ENCODE results near the gene TAS1R1.

The TAS1R1 gene

DNA sequence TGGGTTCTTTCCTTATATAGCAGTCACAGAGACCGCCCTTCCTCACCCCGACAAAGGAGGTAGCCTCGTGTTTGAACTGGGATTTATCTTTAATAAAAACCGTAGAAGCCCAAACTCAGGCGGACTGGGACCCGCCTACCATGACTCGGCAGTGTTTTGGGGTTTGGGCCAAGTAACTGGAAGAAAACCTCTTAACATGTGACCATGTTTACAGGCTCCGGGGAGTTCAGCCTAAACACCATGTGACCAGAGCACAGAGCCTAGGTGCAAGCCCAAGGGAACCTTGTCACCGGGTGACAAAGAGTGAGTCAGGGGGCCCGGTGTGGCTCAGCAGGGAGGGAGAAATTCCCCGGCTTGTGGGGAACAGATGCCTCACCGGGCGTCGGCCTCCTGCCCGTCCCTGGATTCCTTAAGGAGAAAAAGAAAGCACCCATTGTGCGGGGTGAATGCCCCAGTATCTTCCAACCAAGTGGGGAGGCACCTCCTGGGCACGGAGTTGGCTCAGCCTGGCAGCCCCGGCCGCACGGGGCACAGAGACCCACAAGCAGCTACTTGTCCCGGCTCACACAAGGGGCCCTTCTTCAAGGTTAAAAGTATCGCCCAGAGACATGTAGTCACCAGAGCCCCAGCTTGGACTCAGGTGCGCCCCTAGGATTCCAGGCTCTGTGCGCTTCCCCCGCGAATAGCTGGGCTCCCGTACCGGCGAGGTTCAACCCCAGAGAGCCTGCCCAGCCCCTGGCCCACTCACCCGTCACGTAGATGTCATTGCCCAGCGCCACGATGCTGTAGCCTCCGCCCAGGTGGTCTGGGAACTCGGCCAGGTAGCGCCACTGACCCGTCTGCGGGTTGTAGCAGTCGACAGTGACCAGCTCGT, 46.2 kb downstream of the TAS1R1 start:
- Histone ChIP-seq H3K79me2 (ENCODE audit: insufficient read depth, low read length) (peaks cover 52% of the 10 kb centered on the region), H3K4me1 (ENCODE audit: insufficient read depth, low read length) (peaks cover 62% of the 10 kb centered on the region), H3K27ac (ENCODE audit: low read length) (peak overlapping the region; percentile 85), H3K4me3 (ENCODE audit: low read depth in 1 of 2, low read length in 2 of 2) (peak overlapping the region; percentile 52 to 84), H3K27me3 (ENCODE audit: insufficient read depth, low read length, poor library complexity) (no peaks in the 10 kb centered on the region), H3K4me2 (ENCODE audit: insufficient read depth, low read length) (peak overlapping the region; percentile 89), H2AFZ (ENCODE audit: low read depth, low read length) (peak overlapping the region; percentile 76), H3K9ac (ENCODE audit: low read depth, low read length) (peak overlapping the region; percentile 68), H4K20me1 (ENCODE audit: insufficient read depth, low read length) (peaks cover 46% of the 10 kb centered on the region), H3K36me3 (ENCODE audit: insufficient read depth, low read length) (peaks cover 33% of the 10 kb centered on the region), H3K9me3 (ENCODE audit: insufficient read depth, low read length, severe bottlenecking) (no peaks in the 10 kb centered on the region)
- DNase-seq, result peak; percentile 62
- ATAC-seq (ENCODE audit: insufficient read depth, low read depth), result peak; percentile 47
- TF ChIP-seq, protein P1, sequence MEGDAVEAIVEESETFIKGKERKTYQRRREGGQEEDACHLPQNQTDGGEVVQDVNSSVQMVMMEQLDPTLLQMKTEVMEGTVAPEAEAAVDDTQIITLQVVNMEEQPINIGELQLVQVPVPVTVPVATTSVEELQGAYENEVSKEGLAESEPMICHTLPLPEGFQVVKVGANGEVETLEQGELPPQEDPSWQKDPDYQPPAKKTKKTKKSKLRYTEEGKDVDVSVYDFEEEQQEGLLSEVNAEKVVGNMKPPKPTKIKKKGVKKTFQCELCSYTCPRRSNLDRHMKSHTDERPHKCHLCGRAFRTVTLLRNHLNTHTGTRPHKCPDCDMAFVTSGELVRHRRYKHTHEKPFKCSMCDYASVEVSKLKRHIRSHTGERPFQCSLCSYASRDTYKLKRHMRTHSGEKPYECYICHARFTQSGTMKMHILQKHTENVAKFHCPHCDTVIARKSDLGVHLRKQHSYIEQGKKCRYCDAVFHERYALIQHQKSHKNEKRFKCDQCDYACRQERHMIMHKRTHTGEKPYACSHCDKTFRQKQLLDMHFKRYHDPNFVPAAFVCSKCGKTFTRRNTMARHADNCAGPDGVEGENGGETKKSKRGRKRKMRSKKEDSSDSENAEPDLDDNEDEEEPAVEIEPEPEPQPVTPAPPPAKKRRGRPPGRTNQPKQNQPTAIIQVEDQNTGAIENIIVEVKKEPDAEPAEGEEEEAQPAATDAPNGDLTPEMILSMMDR (IDR thresholded peaks at IDR 0.05; ENCODE audit: borderline replicate concordance, extremely low read depth, low read length, poor library complexity, severe bottlenecking), result peak; percentile 17
- TF ChIP-seq EZH2 (IDR thresholded peaks at IDR 0.05; ENCODE audit: borderline replicate concordance, low read depth, low read length, severe bottlenecking), result no peak

GRCh38 chr1:6601923-6602668, 47.0 kb downstream of the TAS1R1 start:
- Histone ChIP-seq H3K27ac (ENCODE audit: low read length) (peak overlapping the region; percentile 85), H3K4me3 (ENCODE audit: low read depth in 1 of 2, low read length in 2 of 2) (peak overlapping the region; percentile 52 to 84), H4K20me1 (ENCODE audit: insufficient read depth, low read length) (peaks cover 38% of the 10 kb centered on the region), H3K79me2 (ENCODE audit: insufficient read depth, low read length) (peaks cover 44% of the 10 kb centered on the region), H3K4me2 (ENCODE audit: insufficient read depth, low read length) (peak overlapping the region; percentile 89), H3K4me1 (ENCODE audit: insufficient read depth, low read length) (peaks cover 58% of the 10 kb centered on the region), H3K9ac (ENCODE audit: low read depth, low read length) (peak overlapping the region; percentile 68), H3K36me3 (ENCODE audit: insufficient read depth, low read length) (peaks cover 25% of the 10 kb centered on the region), H2AFZ (ENCODE audit: low read depth, low read length) (peak overlapping the region; percentile 76), H3K9me3 (ENCODE audit: insufficient read depth, low read length, severe bottlenecking) (no peaks in the 10 kb centered on the region), H3K27me3 (ENCODE audit: insufficient read depth, low read length, poor library complexity) (no peaks in the 10 kb centered on the region)
- DNase-seq (peak; percentile 68), ATAC-seq (ENCODE audit: insufficient read depth, low read depth) (peak; percentile 66)
- no peak for TF ChIP-seq EZH2 (IDR thresholded peaks at IDR 0.05; ENCODE audit: borderline replicate concordance, low read depth, low read length, severe bottlenecking)
- TF ChIP-seq, protein P1 (IDR thresholded peaks at IDR 0.05; ENCODE audit: borderline replicate concordance, extremely low read depth, low read length, poor library complexity, severe bottlenecking), result no peak

- H3K79me2 ChIP-seq (ENCODE audit: insufficient read depth, low read length), result peaks cover 38% of the 10 kb centered on the region
- ATAC-seq (ENCODE audit: insufficient read depth, low read depth) (peak; percentile 70), DNase-seq (peak; percentile 73)
- TF ChIP-seq EZH2 (IDR thresholded peaks at IDR 0.05; ENCODE audit: borderline replicate concordance, low read depth, low read length, severe bottlenecking), result no peak
- TF ChIP-seq, protein P1 (IDR thresholded peaks at IDR 0.05; ENCODE audit: borderline replicate concordance, extremely low read depth, low read length, poor library complexity, severe bottlenecking), result no peak
- peak within 1 kb of the TSS; percentile 68 for H3K9ac ChIP-seq (ENCODE audit: low read depth, low read length)
- H3K36me3 ChIP-seq (ENCODE audit: insufficient read depth, low read length), result peaks cover 18% of the 10 kb centered on the region
- H3K4me3 ChIP-seq (ENCODE audit: low read depth in 1 of 2, low read length in 2 of 2), result peak within 1 kb of the TSS; percentile 52 to 84
- peak within 1 kb of the TSS; percentile 76 for H2AFZ ChIP-seq (ENCODE audit: low read depth, low read length)
- no peaks in the 10 kb centered on the region for H3K27me3 ChIP-seq (ENCODE audit: insufficient read depth, low read length, poor library complexity)
- H3K9me3 ChIP-seq (ENCODE audit: insufficient read depth, low read length, severe bottlenecking), result no peaks in the 10 kb centered on the region
- H3K4me2 ChIP-seq (ENCODE audit: insufficient read depth, low read length), result peak within 1 kb of the TSS; percentile 89
- peaks cover 52% of the 10 kb centered on the region for H3K4me1 ChIP-seq (ENCODE audit: insufficient read depth, low read length)
- H4K20me1 ChIP-seq (ENCODE audit: insufficient read depth, low read length), result peaks cover 31% of the 10 kb centered on the region
- H3K27ac ChIP-seq (ENCODE audit: low read length), result peak within 1 kb of the TSS; percentile 85
These were observed 47.6 kb downstream of the TAS1R1 start, which contains the start of gene KLHL21 for GRCh38 chr1:6602669-6603237. Gene KLHL21, minus strand, starts transcription at chr1:6602869. Its CDS starts 52 bp downstream, at chr1:6602817.

All from DND-41 (cell line).